ENCODE measurements around the gene TNNT1.
"Not testable (repeated sequence)": the region's sequence is repeated elsewhere in the genome, so short reads cannot be mapped to it uniquely, and the experiment has no call there.

TNNT1 gene

GRCh38 chr19:55116232-55116858, 32.7 kb downstream of the TNNT1 start:
- H3K4me1 ChIP-seq (ENCODE audit: control insufficient read depth, insufficient read depth, low read length), result peaks cover 59% of the 10 kb centered on the region

DNA sequence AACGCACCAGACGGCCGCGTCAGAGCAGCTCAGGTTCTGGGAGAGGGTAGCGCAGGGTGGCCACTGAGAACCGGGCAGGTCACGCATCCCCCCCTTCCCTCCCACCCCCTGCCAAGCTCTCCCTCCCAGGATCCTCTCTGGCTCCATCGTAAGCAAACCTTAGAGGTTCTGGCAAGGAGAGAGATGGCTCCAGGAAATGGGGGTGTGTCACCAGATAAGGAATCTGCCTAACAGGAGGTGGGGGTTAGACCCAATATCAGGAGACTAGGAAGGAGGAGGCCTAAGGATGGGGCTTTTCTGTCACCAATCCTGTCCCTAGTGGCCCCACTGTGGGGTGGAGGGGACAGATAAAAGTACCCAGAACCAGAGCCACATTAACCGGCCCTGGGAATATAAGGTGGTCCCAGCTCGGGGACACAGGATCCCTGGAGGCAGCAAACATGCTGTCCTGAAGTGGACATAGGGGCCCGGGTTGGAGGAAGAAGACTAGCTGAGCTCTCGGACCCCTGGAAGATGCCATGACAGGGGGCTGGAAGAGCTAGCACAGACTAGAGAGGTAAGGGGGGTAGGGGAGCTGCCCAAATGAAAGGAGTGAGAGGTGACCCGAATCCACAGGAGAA, 33.5 kb downstream of the TNNT1 start:
- Histone ChIP-seq H3K4me3 (ENCODE audit: low read length in 2 of 2) (peak overlapping the region; percentile 94 to 97), H3K27ac (ENCODE audit: low read length) (peak overlapping the region; percentile 98), H3K9me3 (ENCODE audit: control insufficient read depth in 2 of 2, low read length in 2 of 2) (no peaks in the 10 kb centered on the region), H3K36me3 (ENCODE audit: control insufficient read depth in 2 of 2, insufficient read depth in 2 of 2, low read length in 2 of 2) (peaks cover 0 to 3% of the 10 kb centered on the region in 2 donors), H3K27me3 (ENCODE audit: control insufficient read depth in 1 of 2, insufficient read depth in 2 of 2, low read length in 2 of 2) (no peaks in the 10 kb centered on the region), H3K9ac (ENCODE audit: low read length in 2 of 2) (peak overlapping the region; percentile 95 to 97), H3K4me1 (ENCODE audit: control insufficient read depth, insufficient read depth, low read length) (peaks cover 64% of the 10 kb centered on the region)

More at GRCh38 chr19:55116232-55116858, 32.7 kb downstream of the TNNT1 start:
- Histone ChIP-seq H3K9me3 (ENCODE audit: control insufficient read depth in 2 of 2, low read length in 2 of 2) (no peaks in the 10 kb centered on the region), H3K36me3 (ENCODE audit: control insufficient read depth in 2 of 2, insufficient read depth in 2 of 2, low read length in 2 of 2) (peaks cover 0 to 3% of the 10 kb centered on the region in 2 donors), H3K27ac (ENCODE audit: low read length) (peak overlapping the region; percentile 98), H3K9ac (ENCODE audit: low read length in 2 of 2) (peak overlapping the region; percentile 95 to 97), H3K27me3 (ENCODE audit: control insufficient read depth in 1 of 2, insufficient read depth in 2 of 2, low read length in 2 of 2) (no peaks in the 10 kb centered on the region), H3K4me3 (ENCODE audit: low read length in 2 of 2) (peak overlapping the region; percentile 94 to 97)

DNA sequence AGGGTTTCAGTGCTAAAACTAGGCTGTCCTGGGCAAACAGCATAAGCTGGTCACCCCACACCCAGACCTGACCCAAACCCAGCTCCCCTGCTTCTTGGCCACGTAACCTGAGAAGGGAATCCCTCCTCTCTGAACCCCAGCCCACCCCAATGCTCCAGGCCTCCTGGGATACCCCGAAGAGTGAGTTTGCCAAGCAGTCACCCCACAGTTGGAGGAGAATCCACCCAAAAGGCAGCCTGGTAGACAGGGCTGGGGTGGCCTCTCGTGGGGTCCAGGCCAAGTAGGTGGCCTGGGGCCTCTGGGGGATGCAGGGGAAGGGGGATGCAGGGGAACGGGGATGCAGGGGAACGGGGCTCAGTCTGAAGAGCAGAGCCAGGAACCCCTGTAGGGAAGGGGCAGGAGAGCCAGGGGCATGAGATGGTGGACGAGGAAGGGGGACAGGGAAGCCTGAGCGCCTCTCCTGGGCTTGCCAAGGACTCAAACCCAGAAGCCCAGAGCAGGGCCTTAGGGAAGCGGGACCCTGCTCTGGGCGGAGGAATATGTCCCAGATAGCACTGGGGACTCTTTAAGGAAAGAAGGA, 34.4 kb downstream of the TNNT1 start:
- peak overlapping the region in 1 of 2 donors; percentile 97 for H3K4me3 ChIP-seq (ENCODE audit: low read length in 2 of 2)
- peak overlapping the region; percentile 98 for H3K27ac ChIP-seq (ENCODE audit: low read length)
- peak overlapping the region; percentile 82 to 95 for H3K9ac ChIP-seq (ENCODE audit: low read length in 2 of 2)
- no peaks in the 10 kb centered on the region for H3K27me3 ChIP-seq (ENCODE audit: control insufficient read depth in 1 of 2, insufficient read depth in 2 of 2, low read length in 2 of 2)
- peaks cover 70% of the 10 kb centered on the region for H3K4me1 ChIP-seq (ENCODE audit: control insufficient read depth, insufficient read depth, low read length)
- H3K9me3 ChIP-seq (ENCODE audit: control insufficient read depth in 2 of 2, low read length in 2 of 2), result no peaks in the 10 kb centered on the region
- H3K36me3 ChIP-seq (ENCODE audit: control insufficient read depth in 2 of 2, insufficient read depth in 2 of 2, low read length in 2 of 2), result peaks cover 0 to 4% of the 10 kb centered on the region in 2 donors

- H3K27me3 ChIP-seq (ENCODE audit: control insufficient read depth in 1 of 2, insufficient read depth in 2 of 2, low read length in 2 of 2), result no peaks in the 10 kb centered on the region
- peaks cover 78% of the 10 kb centered on the region for H3K4me1 ChIP-seq (ENCODE audit: control insufficient read depth, insufficient read depth, low read length)
- H3K27ac ChIP-seq (ENCODE audit: low read length), result peak overlapping the region; percentile 98
- peak overlapping the region; percentile 21 to 66 for H3K4me3 ChIP-seq (ENCODE audit: low read length in 2 of 2)
- H3K9me3 ChIP-seq (ENCODE audit: control insufficient read depth in 2 of 2, low read length in 2 of 2), result no peaks in the 10 kb centered on the region
- peaks cover 0 to 13% of the 10 kb centered on the region in 2 donors for H3K36me3 ChIP-seq (ENCODE audit: control insufficient read depth in 2 of 2, insufficient read depth in 2 of 2, low read length in 2 of 2)
- peak overlapping the region; percentile 84 to 95 for H3K9ac ChIP-seq (ENCODE audit: low read length in 2 of 2)
Observed at GRCh38 chr19:55113570-55114039, 35.4 kb downstream of the TNNT1 start.

- H3K27ac ChIP-seq (ENCODE audit: low read length), result peak overlapping the region; percentile 98
- H3K27me3 ChIP-seq (ENCODE audit: control insufficient read depth in 1 of 2, insufficient read depth in 2 of 2, low read length in 2 of 2), result no peaks in the 10 kb centered on the region
- H3K9ac ChIP-seq (ENCODE audit: low read length in 2 of 2), result peak overlapping the region; percentile 56 to 84
- peaks cover 0 to 13% of the 10 kb centered on the region in 2 donors for H3K36me3 ChIP-seq (ENCODE audit: control insufficient read depth in 2 of 2, insufficient read depth in 2 of 2, low read length in 2 of 2)
- no peaks in the 10 kb centered on the region for H3K9me3 ChIP-seq (ENCODE audit: control insufficient read depth in 2 of 2, low read length in 2 of 2)
- H3K4me3 ChIP-seq (ENCODE audit: low read length in 2 of 2), result peak overlapping the region; percentile 21 to 66
- peaks cover 73% of the 10 kb centered on the region for H3K4me1 ChIP-seq (ENCODE audit: control insufficient read depth, insufficient read depth, low read length)
Observed at GRCh38 chr19:55112777-55113569, 36.0 kb downstream of the TNNT1 start.

DNA sequence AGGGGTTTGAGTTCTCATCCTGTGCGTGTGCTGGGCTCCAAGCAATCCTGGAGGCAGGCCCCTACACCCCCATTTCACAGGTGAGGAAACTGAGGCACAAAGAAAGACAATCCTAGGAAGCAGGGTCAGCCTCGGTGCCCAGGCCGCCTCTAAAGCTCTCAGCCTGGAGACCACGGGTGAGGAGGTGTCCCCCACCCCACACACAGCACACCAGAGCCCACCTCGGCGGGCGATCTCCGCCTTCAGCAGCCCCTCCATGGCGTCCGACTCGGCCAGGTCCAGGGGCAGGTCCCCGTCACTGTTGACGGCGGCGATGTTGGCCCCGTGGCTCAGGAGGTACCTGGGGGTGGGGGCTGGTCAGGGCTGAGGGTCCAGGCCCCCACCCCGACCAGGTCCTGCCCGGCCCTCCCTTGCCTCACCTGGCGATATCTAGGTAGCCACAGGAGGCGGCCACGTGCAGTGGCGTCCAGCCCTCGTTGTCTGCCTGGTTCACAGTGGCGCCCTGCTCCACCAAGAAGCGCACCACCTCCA, 36.7 kb downstream of the TNNT1 start:
- no peaks in the 10 kb centered on the region for H3K9me3 ChIP-seq (ENCODE audit: control insufficient read depth in 2 of 2, low read length in 2 of 2)
- H3K36me3 ChIP-seq (ENCODE audit: control insufficient read depth in 2 of 2, insufficient read depth in 2 of 2, low read length in 2 of 2), result peaks cover 0 to 13% of the 10 kb centered on the region in 2 donors
- peak overlapping the region in 1 of 2 donors; percentile 84 for H3K9ac ChIP-seq (ENCODE audit: low read length in 2 of 2)
- no peaks in the 10 kb centered on the region for H3K27me3 ChIP-seq (ENCODE audit: control insufficient read depth in 1 of 2, insufficient read depth in 2 of 2, low read length in 2 of 2)
- peaks cover 73% of the 10 kb centered on the region for H3K4me1 ChIP-seq (ENCODE audit: control insufficient read depth, insufficient read depth, low read length)
- peak overlapping the region; percentile 98 for H3K27ac ChIP-seq (ENCODE audit: low read length)
- peak overlapping the region; percentile 21 to 66 for H3K4me3 ChIP-seq (ENCODE audit: low read length in 2 of 2)

GRCh38 chr19:55111238-55111831, 37.7 kb downstream of the TNNT1 start:
- Histone ChIP-seq H3K4me1 (ENCODE audit: control insufficient read depth, insufficient read depth, low read length) (peaks cover 69% of the 10 kb centered on the region), H3K4me3 (ENCODE audit: low read length in 2 of 2) (peak overlapping the region in 1 of 2 donors; percentile 59), H3K36me3 (ENCODE audit: control insufficient read depth in 2 of 2, insufficient read depth in 2 of 2, low read length in 2 of 2) (peaks cover 0 to 17% of the 10 kb centered on the region in 2 donors), H3K27me3 (ENCODE audit: control insufficient read depth in 1 of 2, insufficient read depth in 2 of 2, low read length in 2 of 2) (no peaks in the 10 kb centered on the region), H3K9me3 (ENCODE audit: control insufficient read depth in 2 of 2, low read length in 2 of 2) (no peaks in the 10 kb centered on the region), H3K27ac (ENCODE audit: low read length) (peak overlapping the region; percentile 98), H3K9ac (ENCODE audit: low read length in 2 of 2) (peak overlapping the region; percentile 54 to 60)

DNA sequence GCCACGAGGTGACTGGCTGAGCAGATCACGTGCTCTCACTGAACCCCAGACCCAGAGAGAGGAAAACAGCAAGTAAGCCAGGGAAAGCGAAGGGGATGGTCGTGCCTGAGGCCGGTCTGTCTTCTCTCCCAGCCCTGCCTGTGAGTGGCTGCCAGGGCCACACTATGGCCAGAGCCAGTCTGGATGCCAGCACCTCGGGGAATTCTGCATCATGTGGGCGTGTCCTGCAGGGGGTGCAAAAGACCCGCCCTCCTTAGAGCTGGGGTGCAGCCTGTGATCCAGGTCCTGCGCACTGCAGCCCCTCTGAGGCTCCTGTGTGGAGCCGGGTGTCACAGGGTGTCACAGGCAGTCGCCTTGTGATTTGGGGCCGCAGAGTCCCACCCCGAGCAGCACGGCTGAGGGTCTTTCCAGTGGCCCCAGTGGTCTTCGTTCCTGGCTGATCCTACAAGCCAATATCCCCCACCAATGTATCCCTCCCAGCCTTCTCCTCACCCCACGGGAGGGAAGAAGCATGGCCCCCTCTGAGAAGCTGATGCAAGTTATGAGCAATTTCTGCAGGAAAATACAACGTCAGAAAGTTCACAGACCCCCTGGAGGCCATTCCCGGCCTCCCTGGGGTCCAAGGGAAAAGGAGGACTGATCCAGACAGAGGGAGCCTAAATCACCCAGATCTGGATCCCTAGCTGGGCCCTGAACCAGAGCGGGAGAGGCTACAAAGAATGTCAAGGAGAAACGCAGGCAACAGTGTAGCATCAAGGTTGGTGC, 39.3 kb downstream of the TNNT1 start:
- no peaks in the 10 kb centered on the region for H3K27me3 ChIP-seq (ENCODE audit: control insufficient read depth in 1 of 2, insufficient read depth in 2 of 2, low read length in 2 of 2)
- no peak overlapping the region for H3K4me3 ChIP-seq (ENCODE audit: low read length in 2 of 2)
- peaks cover 53% of the 10 kb centered on the region for H3K4me1 ChIP-seq (ENCODE audit: control insufficient read depth, insufficient read depth, low read length)
- peak overlapping the region; percentile 66 for H3K27ac ChIP-seq (ENCODE audit: low read length)
- peaks cover 4 to 30% of the 10 kb centered on the region in 2 donors for H3K36me3 ChIP-seq (ENCODE audit: control insufficient read depth in 2 of 2, insufficient read depth in 2 of 2, low read length in 2 of 2)
- no peaks in the 10 kb centered on the region for H3K9me3 ChIP-seq (ENCODE audit: control insufficient read depth in 2 of 2, low read length in 2 of 2)
- no peak overlapping the region for H3K9ac ChIP-seq (ENCODE audit: low read length in 2 of 2)

DNA sequence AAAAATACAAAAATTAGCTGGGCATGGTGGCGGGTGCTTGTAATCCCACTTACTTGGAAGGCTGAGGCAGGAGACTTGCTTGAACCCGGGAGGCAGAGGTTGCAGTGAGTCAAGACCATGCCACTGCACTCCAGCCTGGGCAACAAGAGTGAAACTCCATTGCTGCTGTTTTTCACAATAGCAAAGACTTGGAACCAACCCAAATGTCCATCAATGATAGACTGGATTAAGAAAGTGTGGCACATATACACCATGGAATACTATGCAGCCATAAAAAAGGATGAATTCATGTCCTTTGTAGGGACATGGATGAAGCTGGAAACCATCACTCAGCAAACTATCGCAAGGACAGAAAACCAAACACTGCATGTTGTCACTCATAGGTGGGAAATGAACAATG, 41.8 kb downstream of the TNNT1 start:
- not testable (repeated sequence) for H3K27me3 ChIP-seq (ENCODE audit: control insufficient read depth in 1 of 2, insufficient read depth in 2 of 2, low read length in 2 of 2); H3K9me3 ChIP-seq (ENCODE audit: control insufficient read depth in 2 of 2, low read length in 2 of 2); H3K4me3 ChIP-seq (ENCODE audit: low read length in 2 of 2); H3K9ac ChIP-seq (ENCODE audit: low read length in 2 of 2); H3K27ac ChIP-seq (ENCODE audit: low read length)
- peaks cover 16 to 42% of the 10 kb centered on the region in 2 donors for H3K36me3 ChIP-seq (ENCODE audit: control insufficient read depth in 2 of 2, insufficient read depth in 2 of 2, low read length in 2 of 2)
- peaks cover 29% of the 10 kb centered on the region for H3K4me1 ChIP-seq (ENCODE audit: control insufficient read depth, insufficient read depth, low read length)

All from stomach smooth muscle (tissue), 2 donors.